Stomach smooth muscle (tissue), 2 donors: ENCODE measurements around the gene HBE1.
"Not testable (repeated sequence)": the region's sequence is repeated elsewhere in the genome, so short reads cannot be mapped to it uniquely, and the experiment has no call there.

Experiments
- H3K27ac ChIP-seq: one replicate; pipeline ENCODE4 v1.7.0; 2013; ENCODE audit warnings: mild to moderate bottlenecking, low read length, inconsistent platforms
- H3K27me3 ChIP-seq, 2 donors: one replicate each; pipeline ENCODE4 v1.7.0; 2013; ENCODE audit warnings: low read length in 2 of 2; ENCODE audit not compliant: insufficient read depth in 2 of 2, control insufficient read depth in 1 of 2
- H3K36me3 ChIP-seq, 2 donors: one replicate each; pipeline ENCODE4 v1.7.0; 2013; ENCODE audit warnings: low read length in 2 of 2; ENCODE audit not compliant: control insufficient read depth in 2 of 2, insufficient read depth in 2 of 2
- H3K4me1 ChIP-seq: one replicate; pipeline ENCODE4 v1.7.0; 2013; ENCODE audit warnings: low read length; ENCODE audit not compliant: control insufficient read depth, insufficient read depth
- H3K4me3 ChIP-seq, 2 donors: one replicate each; pipeline ENCODE4 v1.7.0; 2013; ENCODE audit warnings: low read length in 2 of 2
- H3K9ac ChIP-seq, 2 donors: one replicate each; pipeline ENCODE4 v1.7.0; 2013; ENCODE audit warnings: low read length in 2 of 2, mild to moderate bottlenecking in 1 of 2
- H3K9me3 ChIP-seq, 2 donors: one replicate each; pipeline ENCODE4 v1.7.0; 2013; ENCODE audit warnings: low read length in 2 of 2; ENCODE audit not compliant: control insufficient read depth in 2 of 2
- donor health status: healthy.
- donor health status: Pancreatic carcinoma.

The HBE1 gene

DNA sequence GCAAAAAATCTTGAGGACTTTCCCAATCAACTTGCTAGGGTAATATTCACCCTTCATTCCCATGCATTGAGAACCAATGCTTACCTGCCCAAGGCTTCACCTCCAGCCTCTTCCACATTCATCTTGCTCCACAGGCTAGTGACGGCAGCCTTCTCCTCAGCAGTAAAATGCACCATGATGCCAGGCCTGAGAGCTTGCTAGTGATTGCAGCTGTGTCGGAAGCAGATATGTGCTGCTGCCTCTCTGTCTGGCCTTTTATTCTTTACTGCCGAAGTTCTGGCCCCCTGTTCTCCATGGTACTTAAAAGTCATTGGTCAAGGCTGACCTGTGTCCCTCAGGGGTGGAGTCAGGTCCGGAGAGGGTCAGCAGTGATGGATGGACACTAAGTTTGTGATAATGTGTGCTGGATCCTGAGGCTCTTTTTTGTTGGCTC is at the start of gene HBE1:
Gene HBE1 (minus strand): TSS at position 231 of the 433 bp plus-strand sequence. CDS start 55 bp downstream, at position 176.
- Histone ChIP-seq H3K27me3 (no peaks in the 10 kb centered on the region), H3K9ac (no peak within 1 kb of the TSS), H3K36me3 (no peaks in the 10 kb centered on the region), H3K4me3 (no peak within 1 kb of the TSS), H3K27ac (no peak within 1 kb of the TSS), H3K9me3 (no peaks in the 10 kb centered on the region), H3K4me1 (no peaks in the 10 kb centered on the region)

DNA sequence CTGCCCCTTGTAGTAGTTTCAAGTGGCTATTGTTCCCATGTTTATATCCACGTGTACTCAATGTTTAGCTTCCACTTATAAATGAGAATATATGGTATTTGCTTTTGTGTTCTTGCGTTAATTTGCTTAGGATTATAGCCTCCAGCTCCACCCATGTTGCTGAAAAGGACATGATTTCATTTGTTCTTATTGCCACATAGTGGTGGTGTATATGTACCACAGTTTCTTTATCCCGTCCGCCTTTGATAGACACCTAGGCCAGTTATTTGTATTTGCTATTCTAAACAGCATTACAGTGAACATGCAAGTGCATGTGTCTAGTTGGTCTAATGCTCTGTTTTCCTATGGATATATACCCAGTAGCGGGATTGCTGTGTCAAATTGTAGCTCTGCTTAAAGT is 47.5 kb upstream of the HBE1 start:
- Histone ChIP-seq H3K36me3 (no peaks in the 10 kb centered on the region), H3K4me1 (no peaks in the 10 kb centered on the region), H3K27ac (no peak overlapping the region), H3K4me3 (no peak overlapping the region), H3K9ac (no peak overlapping the region), H3K9me3 (peaks cover 0 to 2% of the 10 kb centered on the region in 2 donors), H3K27me3 (no peaks in the 10 kb centered on the region)

DNA sequence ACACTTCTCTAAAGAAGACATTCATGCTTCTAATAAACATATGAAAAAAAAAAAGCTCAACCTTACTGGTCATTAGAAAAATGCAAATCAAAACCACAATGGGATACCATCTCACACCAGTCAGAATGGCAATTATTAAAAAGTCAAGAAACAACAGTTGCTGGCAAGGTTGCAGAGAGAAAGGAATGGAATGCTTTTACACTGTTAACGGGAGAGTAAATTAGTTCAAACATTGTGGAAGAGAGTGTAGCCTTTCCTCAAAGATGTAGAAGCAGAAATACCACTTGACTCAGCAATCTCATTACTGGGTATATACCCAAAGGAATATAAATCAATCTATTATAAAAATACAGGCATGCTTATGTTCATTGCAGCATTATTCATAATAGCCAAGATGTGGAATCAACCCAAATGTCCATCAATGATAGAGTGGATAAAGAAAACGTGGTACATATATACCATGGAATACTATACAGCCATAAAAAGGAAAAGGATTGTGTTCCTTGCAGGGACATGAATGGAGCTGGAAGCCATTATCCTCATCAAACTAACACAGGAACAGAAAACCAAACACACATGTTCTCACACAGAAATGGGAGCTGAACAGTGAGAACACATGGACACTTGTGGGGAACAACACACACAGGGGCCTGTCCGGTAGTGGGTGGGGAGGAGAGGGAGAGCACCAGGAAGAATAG is 43.7 kb upstream of the HBE1 start:
- H3K9ac ChIP-seq, H3K4me3 ChIP-seq: not testable (repeated sequence)

DNA sequence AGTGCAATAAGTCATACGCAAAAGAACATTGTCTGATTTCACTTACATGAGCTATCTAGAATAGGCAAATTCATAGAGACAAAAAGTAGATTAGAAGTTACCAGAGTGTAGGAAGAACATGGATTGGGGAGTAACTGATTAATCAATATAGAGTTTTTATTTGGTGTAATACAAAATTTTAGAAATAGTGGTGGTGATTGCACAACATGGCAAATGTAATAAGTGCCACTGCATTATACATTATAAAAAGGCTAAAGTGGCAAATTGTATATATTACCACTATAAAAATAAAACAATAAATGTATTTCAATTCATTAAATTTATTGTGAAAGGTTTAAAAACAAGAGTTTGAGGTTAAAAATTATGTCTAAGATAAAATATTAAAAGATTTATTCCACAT is 40.7 kb upstream of the HBE1 start:
- H3K4me3 ChIP-seq, result no peak overlapping the region
- H3K27me3 ChIP-seq, result no peaks in the 10 kb centered on the region
- no peak overlapping the region for H3K27ac ChIP-seq

More for the DNA sequence above, 43.7 kb upstream of the HBE1 start:
- H3K27me3 ChIP-seq, H3K36me3 ChIP-seq, H3K27ac ChIP-seq, H3K9me3 ChIP-seq, H3K4me1 ChIP-seq: not testable (repeated sequence)

DNA sequence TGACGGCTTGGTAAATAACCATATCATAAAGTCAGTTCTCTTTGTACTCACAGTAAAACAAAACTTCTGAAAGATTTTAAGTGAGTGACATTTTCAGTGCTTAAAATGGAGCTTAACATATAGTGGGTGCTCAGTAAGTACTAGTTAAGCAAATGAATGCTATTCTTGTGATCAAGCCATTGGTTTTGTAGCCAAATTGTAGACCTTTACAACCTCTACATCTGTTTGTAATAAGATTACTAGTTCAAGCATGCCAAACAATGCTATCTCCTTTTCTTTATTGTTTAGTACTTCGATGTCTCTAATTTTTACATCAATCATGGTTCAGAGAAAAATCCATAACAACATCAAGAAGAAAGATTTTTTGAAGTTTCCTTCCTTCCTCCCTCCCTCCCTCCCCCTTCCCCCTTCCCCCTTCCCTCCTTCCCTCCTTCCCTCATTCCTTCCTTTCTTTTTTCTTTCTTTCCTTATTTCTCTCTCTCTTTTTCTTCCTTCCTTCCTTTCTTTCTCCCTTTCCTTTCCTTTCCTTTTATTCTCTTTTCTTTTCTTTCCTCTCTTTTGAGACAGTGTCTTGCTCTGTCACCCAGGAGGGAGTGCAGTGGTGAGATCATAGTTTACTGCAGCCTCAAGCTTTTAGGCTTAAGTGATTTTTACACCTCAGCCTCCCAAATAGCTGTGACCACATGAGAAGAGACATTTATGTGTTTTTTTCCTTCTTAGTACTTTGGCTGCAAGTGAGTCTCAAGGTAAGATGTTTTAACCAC is 37.7 kb upstream of the HBE1 start:
- Histone ChIP-seq H3K9ac (no peak overlapping the region), H3K4me3 (no peak overlapping the region), H3K27me3 (no peaks in the 10 kb centered on the region), H3K9me3 (no peaks in the 10 kb centered on the region), H3K36me3 (no peaks in the 10 kb centered on the region), H3K4me1 (no peaks in the 10 kb centered on the region), H3K27ac (no peak overlapping the region)

More for the DNA sequence above, 40.7 kb upstream of the HBE1 start:
- Histone ChIP-seq H3K4me1 (no peaks in the 10 kb centered on the region), H3K36me3 (no peaks in the 10 kb centered on the region), H3K9ac (no peak overlapping the region), H3K9me3 (no peaks in the 10 kb centered on the region)

DNA sequence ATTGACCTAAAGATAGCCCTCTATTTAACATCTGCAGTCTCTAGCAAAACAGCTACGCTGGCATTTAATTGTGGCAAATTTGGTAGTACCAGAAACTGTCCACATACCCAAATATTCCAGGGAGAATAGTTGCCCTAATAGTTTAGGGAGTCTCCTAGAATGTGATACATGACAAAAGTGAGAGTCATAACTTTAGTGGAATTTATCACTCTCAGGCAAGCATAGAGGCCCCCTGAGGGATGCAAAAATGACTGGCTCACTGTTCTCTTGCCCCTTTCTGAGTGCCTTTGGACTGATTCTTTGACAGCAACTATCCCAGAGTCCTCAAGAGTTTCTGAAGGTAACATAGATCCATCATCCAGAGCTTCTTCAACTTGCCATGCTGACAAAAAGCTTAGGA is 34.3 kb upstream of the HBE1 start:
- Histone ChIP-seq H3K27me3 (no peaks in the 10 kb centered on the region), H3K4me3 (no peak overlapping the region), H3K36me3 (no peaks in the 10 kb centered on the region), H3K9ac (no peak overlapping the region), H3K27ac (no peak overlapping the region), H3K9me3 (no peaks in the 10 kb centered on the region), H3K4me1 (no peaks in the 10 kb centered on the region)

DNA sequence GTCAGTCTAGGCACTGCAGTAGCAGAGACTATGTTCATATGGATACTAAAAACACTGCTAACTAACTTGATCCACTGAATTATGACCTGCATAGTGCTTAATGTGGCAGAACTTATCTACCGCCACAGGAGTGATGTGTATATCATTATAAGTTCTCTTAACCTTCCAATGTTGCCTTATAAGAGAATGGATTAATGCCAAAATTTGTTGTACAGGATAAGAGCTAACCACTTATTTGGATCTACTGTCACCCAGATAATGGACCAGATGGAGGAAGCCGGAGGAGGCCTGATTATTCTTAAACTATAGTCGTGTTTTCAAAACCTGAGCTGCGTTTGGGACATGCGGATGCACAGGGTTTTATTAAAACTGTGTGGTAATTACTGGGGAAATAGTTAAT is 33.9 kb upstream of the HBE1 start:
- H3K9ac ChIP-seq, result no peak overlapping the region
- H3K9me3 ChIP-seq, result no peaks in the 10 kb centered on the region
- H3K27ac ChIP-seq, result no peak overlapping the region
- H3K4me1 ChIP-seq, result no peaks in the 10 kb centered on the region
- no peaks in the 10 kb centered on the region for H3K36me3 ChIP-seq
- no peaks in the 10 kb centered on the region for H3K27me3 ChIP-seq
- no peak overlapping the region for H3K4me3 ChIP-seq

DNA sequence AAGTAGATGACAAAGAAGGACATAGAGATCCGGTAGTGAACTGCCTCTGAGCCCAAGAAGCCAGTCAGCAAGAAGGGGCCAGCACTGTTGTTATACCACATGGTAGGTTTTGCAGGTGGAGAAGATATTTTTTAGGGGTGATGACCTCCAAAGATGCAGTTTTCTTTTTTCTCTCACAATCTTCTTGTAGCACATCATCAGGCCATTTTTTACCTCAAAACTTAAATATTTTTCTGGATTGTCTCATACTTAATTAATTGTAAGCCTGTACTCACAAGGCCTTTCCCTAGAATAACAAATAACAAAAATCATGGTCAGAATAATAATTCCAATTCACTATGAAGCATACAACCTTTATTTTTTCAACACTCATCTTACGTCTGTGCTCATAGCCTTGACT is 32.1 kb upstream of the HBE1 start, which contains the start of gene OR51B4:
Gene OR51B4 (minus strand): TSS at position 101 of the 400 bp plus-strand sequence. CDS start 0 bp downstream, at position 101.
- H3K9me3 ChIP-seq, result no peaks in the 10 kb centered on the region
- H3K27ac ChIP-seq, result no peak within 1 kb of the TSS
- no peaks in the 10 kb centered on the region for H3K27me3 ChIP-seq
- no peak within 1 kb of the TSS for H3K9ac ChIP-seq
- H3K36me3 ChIP-seq, result no peaks in the 10 kb centered on the region
- H3K4me3 ChIP-seq, result no peak within 1 kb of the TSS
- no peaks in the 10 kb centered on the region for H3K4me1 ChIP-seq

DNA sequence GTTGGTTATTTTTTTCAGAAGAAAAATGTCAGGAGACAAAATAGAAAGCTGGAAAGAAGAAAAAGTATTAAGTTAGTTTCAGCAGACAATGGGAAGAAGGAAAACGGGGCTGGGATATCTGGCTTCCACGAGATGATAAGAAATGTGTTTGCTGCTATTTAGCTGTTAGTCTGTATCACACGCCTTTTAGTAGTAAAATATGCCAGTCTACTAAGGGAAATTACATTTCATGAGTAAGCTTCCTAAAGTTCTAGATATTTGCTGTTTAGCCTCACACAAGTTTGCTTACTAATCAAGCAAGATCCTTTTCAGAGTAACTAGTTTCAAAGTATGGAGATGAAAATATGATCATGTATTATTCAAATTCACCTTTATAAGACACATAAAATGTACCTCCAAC is 30.5 kb upstream of the HBE1 start:
- no peaks in the 10 kb centered on the region for H3K9me3 ChIP-seq
- H3K36me3 ChIP-seq, result no peaks in the 10 kb centered on the region
- H3K4me3 ChIP-seq, result no peak overlapping the region
- no peaks in the 10 kb centered on the region for H3K27me3 ChIP-seq
- no peak overlapping the region for H3K27ac ChIP-seq
- no peaks in the 10 kb centered on the region for H3K4me1 ChIP-seq
- H3K9ac ChIP-seq, result no peak overlapping the region

DNA sequence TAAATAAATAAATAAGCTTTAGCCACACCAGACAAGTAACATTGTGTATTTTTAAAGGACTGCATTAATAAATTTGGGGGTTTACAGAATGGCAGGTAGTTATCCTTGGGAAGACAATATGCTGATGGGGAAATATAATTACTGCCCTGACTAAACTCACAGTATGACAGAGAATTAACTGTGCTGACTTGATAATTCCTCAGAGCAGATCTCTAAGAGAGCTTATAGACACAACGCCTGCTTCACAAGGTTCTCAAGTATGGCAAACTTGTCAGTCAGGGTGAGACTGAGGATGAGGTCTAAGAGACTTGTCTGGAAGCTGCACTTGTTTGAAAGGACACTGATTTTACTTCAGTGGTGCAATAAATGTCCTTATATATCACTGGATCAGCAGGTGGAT is 28.7 kb upstream of the HBE1 start:
- H3K27ac ChIP-seq, result no peak overlapping the region
- H3K9me3 ChIP-seq, result no peaks in the 10 kb centered on the region
- H3K27me3 ChIP-seq, result no peaks in the 10 kb centered on the region
- no peaks in the 10 kb centered on the region for H3K36me3 ChIP-seq
- H3K9ac ChIP-seq, result no peak overlapping the region
- no peaks in the 10 kb centered on the region for H3K4me1 ChIP-seq
- H3K4me3 ChIP-seq, result no peak overlapping the region
